ENCODE data around the gene TMEM220.

Gene TMEM220

GRCh38 chr17:10729334-10730193 lies at the start of gene TMEM220:
Gene TMEM220, minus strand, starts transcription at chr17:10730023. Its CDS starts 172 bp downstream, at chr17:10729851.
- DNase-seq (ENCODE audit: low spot score), result peak; percentile 20

- DNase-seq (ENCODE audit: low spot score), result no peak
Measured at GRCh38 chr17:10779609-10780008, 49.8 kb upstream of the TMEM220 start.

- no peak for DNase-seq (ENCODE audit: low spot score)
Measured at GRCh38 chr17:10777890-10778289, 48.1 kb upstream of the TMEM220 start.

GRCh38 chr17:10777131-10777807 lies 47.4 kb upstream of the TMEM220 start:
- DNase-seq (ENCODE audit: low spot score), result no peak

GRCh38 chr17:10776381-10776780 lies 46.6 kb upstream of the TMEM220 start:
- no peak for DNase-seq (ENCODE audit: low spot score)

- no peak for DNase-seq (ENCODE audit: low spot score)
Measured at GRCh38 chr17:10775740-10776356, 46.0 kb upstream of the TMEM220 start.

- DNase-seq (ENCODE audit: low spot score), result no peak
Measured at GRCh38 chr17:10775058-10775457, 45.2 kb upstream of the TMEM220 start.

- DNase-seq (ENCODE audit: low spot score), result no peak
Measured at GRCh38 chr17:10773391-10773790, 43.6 kb upstream of the TMEM220 start.

- no peak for DNase-seq (ENCODE audit: low spot score)
Measured at GRCh38 chr17:10772425-10773380, 42.9 kb upstream of the TMEM220 start.

GRCh38 chr17:10771148-10771547 lies 41.3 kb upstream of the TMEM220 start:
- no peak for DNase-seq (ENCODE audit: low spot score)

GRCh38 chr17:10769840-10770239 lies 40.0 kb upstream of the TMEM220 start:
- no peak for DNase-seq (ENCODE audit: low spot score)

- no peak for DNase-seq (ENCODE audit: low spot score)
Measured at GRCh38 chr17:10768750-10769251, 39.0 kb upstream of the TMEM220 start.

GRCh38 chr17:10767232-10767631 lies 37.4 kb upstream of the TMEM220 start:
- no peak for DNase-seq (ENCODE audit: low spot score)

- DNase-seq (ENCODE audit: low spot score), result no peak
Measured at GRCh38 chr17:10762037-10762436, 32.2 kb upstream of the TMEM220 start.

- DNase-seq (ENCODE audit: low spot score), result no peak
Measured at GRCh38 chr17:10761281-10761680, 31.5 kb upstream of the TMEM220 start.

GRCh38 chr17:10758062-10758461 lies 28.2 kb upstream of the TMEM220 start:
- DNase-seq (ENCODE audit: low spot score), result no peak

GRCh38 chr17:10757647-10758046 lies 27.8 kb upstream of the TMEM220 start:
- DNase-seq (ENCODE audit: low spot score), result no peak

GRCh38 chr17:10757067-10757466 lies 27.2 kb upstream of the TMEM220 start:
- no peak for DNase-seq (ENCODE audit: low spot score)

GRCh38 chr17:10756619-10757018 lies 26.8 kb upstream of the TMEM220 start:
- DNase-seq (ENCODE audit: low spot score), result no peak

GRCh38 chr17:10756185-10756584 lies 26.4 kb upstream of the TMEM220 start:
- DNase-seq (ENCODE audit: low spot score), result no peak

GRCh38 chr17:10755592-10756127 lies 25.8 kb upstream of the TMEM220 start:
- DNase-seq (ENCODE audit: low spot score), result no peak

All from CD4-positive, alpha-beta T cell treated with Interleukin-6 at 100 ng/mL for 8 hours (primary cell).